D721Med (cell line): ENCODE data around the gene CXCL14.

ENCODE experiments used
- DNase-seq: peaks from one replicate; pipeline ENCODE4 v3.0.0; 2011; ENCODE audit warnings: low spot score; ENCODE audit not compliant: insufficient read length
- FAIRE-seq: peaks from 2 replicates; lab custom pipeline; 2011; peaks lifted over from hg19 to GRCh38; lab: Jason Lieb, UNC
- CTCF ChIP-seq: IDR thresholded peaks from 2 replicates; pipeline ENCODE4 v1.5.1; 2012; ENCODE audit warnings: mild to moderate bottlenecking, control low read depth; ENCODE audit not compliant: insufficient read depth; ENCODE audit errors: missing control alignments

CXCL14 gene

GRCh38 chr5:135557076-135557838 is 21.5 kb downstream of the CXCL14 start:
- DNase-seq: no peak
- TF ChIP-seq CTCF: no peak

GRCh38 chr5:135556620-135557019 is 22.2 kb downstream of the CXCL14 start:
- DNase-seq: no peak
- TF ChIP-seq CTCF: no peak
- no peak for FAIRE-seq

More at GRCh38 chr5:135557076-135557838, 21.5 kb downstream of the CXCL14 start:
- no peak for FAIRE-seq

GRCh38 chr5:135555530-135555929 is 23.3 kb downstream of the CXCL14 start:
- TF ChIP-seq CTCF: no peak
- DNase-seq (no peak), FAIRE-seq (no peak)

- peak; percentile 63 for TF ChIP-seq CTCF
- DNase-seq (no peak), FAIRE-seq (no peak)
Measured at GRCh38 chr5:135553688-135554462, 24.9 kb downstream of the CXCL14 start.

GRCh38 chr5:135551593-135552447 is 27.0 kb downstream of the CXCL14 start:
- peak; percentile 67 for DNase-seq
- peak; percentile 35 for FAIRE-seq
- peak; percentile 95 for TF ChIP-seq CTCF

GRCh38 chr5:135549413-135549812 is 29.4 kb downstream of the CXCL14 start:
- FAIRE-seq (no peak), DNase-seq (no peak)
- no peak for TF ChIP-seq CTCF
